GM19324 (cell line): ENCODE results near the gene ABCC6.
"Not testable (repeated sequence)": the region's sequence is repeated elsewhere in the genome, so short reads cannot be mapped to it uniquely, and the experiment has no call there.

Experiments used
- ATAC-seq: cut with Tn5 transposase; IDR thresholded peaks from one replicate; pipeline ENCODE4 v1.9.1; 2021; ENCODE audit warnings: mild to moderate bottlenecking, moderate library complexity; ENCODE audit not compliant: unreplicated experiment, low FRiP score

ABCC6 gene

DNA sequence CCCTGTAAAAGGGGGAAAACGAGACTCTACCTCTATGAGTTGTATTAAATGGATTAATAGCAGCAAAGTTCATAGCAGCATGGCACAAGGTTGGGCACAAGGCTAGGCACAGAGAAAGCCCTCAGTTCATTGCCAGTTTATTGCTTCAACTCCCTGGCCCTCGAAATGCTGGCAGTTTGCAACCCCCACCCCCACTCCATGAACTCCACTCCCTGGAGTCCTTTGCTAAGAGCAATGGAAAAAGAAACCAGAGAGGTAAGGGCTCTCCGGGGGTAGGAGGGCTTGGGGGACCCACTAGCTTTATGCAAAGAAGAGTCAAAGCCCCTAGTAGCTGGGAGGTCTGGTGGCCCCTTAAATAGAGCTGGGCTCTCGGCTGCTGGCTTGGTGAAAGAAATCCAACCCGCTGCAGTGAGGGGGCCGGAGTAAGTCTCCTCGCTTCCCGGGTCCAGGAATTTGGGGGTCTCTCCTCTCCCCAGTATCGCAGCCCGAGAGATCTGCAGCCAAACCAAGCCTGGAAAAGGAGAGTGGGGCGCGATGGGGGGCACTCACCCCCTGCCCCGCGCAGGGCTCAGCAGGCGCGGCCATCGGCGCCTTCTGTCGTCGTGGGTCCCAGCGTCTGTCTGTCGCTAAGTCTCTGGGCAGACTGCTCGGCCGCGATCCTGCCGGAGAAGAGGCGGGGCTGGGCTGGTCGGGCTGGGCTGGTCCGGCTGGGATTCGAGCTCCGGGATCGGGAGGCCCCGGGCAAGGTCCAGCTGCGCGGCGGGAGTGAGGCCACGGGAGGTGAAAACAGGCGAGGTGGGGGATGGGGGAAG lies at the start of gene ABCC6:
Gene ABCC6, minus strand, starts transcription at position 645 of the 812 bp plus-strand sequence. Its CDS starts 60 bp downstream, at position 585.
- ATAC-seq = not testable (repeated sequence)

DNA sequence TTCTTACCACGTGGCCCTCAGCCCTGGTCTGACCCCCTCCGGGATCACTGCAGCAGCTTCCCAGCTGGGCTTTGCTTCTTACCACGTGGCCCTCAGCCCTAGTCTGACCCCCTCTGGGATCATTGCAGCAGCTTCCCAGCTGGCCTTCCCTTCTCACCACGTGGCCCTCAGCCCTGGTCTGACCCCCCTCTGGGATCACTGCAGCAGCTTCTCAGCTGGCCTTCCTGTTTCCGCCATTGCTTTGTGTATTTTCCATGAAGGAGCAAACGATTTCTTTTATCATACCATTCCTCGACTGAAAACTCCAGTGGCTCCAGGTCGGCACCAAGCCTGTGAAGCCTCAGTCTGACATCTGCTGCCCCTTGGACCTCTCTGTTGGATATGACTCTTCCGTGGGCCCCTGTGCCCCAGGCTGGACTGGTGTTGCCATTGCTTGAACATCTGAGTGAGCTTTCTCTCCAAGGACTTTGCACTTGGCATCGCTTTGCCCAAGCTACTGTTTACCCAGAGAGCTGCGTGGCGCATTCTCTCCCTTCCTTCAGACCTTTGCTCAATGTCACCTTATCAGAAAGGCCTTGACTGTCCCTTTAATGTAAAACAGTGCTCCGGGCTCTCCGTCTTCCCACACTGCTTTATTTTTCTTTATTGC lies 49.4 kb upstream of the ABCC6 start:
- ATAC-seq = not testable (repeated sequence)

DNA sequence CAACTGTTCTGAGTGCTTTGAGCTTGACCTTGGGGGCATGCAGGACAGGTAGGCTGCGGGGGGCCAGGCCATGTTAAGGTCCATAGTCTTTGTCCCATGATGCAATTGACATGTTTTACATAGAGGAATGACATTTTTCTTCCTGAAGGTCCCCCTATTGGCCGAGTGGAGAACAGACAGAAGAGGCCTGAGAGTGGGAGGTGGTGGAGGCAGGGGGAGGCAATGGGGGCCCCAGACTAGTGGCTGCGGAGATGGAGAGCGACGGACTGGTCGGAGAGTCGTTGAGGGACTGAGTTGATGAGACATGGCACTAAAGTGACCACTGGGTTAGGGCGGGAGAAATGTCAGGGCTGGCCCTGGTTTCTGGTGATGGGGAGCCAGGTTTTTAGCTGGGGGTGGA lies 48.4 kb upstream of the ABCC6 start:
- ATAC-seq = not testable (repeated sequence)

DNA sequence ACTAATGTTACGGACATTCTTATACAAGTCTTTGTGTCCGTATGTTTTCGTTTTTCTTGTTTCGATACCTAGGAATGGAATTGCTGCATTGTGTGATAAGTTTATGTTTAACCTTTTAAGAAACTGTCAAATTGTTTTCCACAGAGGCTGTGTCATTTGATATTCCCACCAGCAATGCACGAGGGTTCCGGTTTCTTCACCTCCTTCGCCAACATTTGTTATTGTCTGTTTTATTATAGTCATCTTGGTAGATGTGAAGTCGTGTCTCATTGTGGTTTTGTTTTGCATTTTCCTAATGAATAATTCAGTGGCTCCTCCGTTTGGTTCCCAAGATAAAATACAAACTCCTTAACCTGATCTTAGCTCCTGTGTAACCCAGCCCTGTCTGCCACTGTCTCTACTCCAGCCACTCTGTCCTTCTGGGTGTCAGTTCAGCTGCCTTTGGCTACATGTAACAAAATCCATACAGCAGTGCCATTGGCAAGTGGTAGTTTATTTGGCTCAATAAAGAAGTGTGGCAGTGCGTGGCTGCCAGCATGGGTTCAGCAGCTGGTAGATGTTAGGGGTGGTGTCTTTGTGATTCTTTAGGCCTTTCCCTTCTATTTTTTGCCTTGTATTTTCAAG lies 45.0 kb upstream of the ABCC6 start:
- not testable (repeated sequence) for ATAC-seq

DNA sequence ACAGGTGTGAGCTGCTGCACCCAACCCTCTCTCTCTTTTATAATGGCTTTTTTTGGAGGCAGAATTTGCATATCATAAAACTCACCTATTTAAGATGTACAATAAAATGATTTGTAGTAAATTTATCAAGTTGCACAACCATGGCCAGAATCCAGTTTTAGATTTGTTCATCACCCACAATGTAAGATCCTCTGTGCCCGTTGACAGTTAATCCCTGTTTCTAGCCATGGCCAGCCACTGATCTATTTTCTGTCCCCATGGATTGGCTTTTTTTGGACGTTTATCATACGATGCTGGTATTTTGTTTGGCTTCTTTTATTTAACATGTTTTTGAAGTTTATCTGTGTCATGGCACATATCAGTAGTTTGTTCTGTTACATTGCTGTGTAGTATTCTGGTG lies 44.4 kb upstream of the ABCC6 start:
- not testable (repeated sequence) for ATAC-seq

DNA sequence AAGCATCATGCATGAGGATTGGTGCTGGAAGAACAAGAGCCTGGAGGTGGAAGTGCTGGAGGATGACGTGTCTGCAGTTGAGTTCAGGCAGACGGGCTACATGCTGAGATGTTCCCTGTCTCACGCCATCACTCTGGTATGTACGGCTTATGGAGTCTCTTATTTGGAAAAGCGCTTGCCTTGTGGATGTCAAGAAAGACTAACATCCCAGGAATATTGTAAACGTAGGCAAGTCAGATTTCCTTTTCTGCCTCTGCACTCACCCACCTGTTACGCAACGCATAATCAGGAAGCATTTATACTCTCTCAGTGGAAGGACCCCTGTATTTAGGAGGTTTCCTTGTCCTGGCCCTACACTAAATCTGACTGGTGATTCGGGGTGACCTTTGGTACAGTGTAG lies 41.8 kb upstream of the ABCC6 start:
- not testable (repeated sequence) for ATAC-seq

DNA sequence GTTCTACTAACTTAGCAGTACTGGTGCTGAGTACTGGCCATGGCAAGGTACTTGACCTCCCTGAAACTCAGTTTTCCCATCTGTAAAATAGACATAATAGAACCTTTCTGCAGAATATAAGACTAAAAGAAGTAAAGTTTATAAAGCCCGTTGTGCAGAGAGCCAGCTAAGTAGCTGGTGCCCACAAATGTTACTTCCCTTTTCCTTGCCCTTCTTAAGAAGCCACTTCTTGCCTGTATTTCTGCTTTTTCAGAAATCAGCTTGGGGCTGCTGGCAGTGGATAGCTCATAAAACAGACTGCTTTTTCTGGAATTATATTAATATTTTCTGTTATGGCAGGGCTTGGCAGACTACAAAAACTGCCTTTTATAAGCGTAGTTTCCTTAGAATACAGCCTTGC lies 40.7 kb upstream of the ABCC6 start:
- ATAC-seq = not testable (repeated sequence)

DNA sequence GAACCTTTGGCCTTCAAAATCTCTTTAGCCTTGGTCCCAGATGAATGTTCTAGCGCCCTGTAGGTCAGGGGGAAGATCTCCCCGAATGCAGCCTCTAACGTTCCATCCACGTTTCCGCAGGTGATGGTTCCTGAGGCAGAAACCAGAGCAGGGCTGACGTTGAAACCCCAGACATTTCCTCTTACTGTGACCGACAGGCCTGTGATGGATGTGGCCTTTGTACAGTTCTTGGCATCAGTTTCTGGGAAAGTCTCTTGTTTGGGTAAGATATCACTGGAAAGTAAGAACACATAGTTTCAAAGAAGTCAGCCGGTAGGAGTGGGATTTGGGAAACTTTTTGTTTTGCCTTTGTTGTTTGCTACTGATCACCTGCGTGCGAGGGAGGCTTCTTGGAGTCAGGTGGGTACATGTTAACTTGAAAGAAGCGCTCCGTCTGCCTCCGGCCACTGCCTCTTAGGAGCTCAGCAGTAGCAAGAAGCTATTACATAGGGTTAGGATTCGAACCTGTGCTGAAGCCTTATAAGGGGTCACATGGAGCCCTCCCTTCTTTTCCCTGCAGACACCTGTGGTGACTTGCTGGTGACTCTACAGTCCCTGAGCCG lies 39.8 kb upstream of the ABCC6 start:
- ATAC-seq = not testable (repeated sequence)

DNA sequence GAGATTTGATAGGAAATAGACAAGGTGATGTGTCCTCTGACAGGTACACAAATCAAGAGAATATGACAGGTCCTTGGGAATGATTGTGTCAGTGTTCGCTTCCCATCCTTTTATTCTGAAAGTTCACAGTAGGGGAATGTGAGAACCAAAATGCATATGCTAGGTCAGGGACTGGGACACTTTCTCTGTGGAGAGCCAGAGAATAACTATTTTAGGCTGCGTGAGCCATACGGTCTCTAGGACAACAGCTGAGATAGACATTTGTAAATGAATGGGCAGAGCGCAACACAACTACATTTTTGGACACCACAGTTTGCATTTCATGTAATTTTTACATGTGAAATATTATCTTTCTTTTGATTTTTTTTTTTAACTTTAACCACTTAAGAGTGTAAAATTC lies 36.7 kb upstream of the ABCC6 start:
- not testable (repeated sequence) for ATAC-seq

DNA sequence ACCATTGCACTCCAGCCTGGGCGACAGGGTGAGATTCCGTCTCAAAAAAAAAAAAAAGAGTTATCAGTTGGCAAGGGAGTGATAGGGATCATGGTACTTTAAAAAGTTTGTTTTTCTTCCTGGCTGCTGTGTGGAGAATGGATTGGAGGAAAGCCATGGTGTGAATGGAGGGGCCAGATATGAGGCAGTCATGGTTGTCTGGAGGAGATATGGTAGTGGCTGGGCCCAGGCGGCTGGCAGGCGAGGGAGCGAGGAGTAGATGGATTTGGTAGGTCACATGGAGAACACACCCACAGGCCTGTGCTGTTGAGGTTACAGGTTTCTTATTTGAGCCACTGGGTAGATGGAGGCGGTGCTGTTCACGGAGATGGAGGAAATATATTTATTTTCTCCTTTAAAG lies 35.5 kb upstream of the ABCC6 start:
- not testable (repeated sequence) for ATAC-seq

DNA sequence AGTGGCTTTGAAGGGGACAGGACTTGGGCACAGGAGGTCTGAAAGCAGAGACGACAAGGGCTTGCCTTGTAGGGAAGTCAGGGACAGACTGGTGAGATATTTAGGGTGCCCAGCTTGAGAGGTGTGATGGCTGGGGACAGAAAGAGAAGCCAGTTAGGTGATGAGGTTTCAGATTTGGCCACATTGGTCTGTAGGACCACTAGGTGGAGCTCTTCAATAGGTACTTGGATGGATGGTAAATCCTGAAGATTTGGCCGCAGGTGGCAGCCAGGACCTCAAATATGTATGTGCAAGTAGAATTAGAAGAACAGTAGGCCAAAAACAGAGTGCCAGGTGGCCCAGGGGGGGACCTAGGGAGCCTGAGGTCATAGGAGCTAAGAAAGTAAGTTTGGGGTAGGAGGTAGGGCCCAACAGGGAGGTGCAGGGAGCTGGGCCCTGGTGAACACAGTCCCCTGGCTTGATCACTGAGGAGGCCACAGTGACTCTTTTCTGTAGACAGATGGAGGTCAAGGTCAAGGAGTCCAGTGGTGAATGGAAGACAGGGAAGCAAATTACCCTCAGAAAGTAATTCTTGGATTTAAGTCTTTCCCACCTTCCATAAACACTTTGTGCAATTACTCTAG lies 34.1 kb upstream of the ABCC6 start:
- not testable (repeated sequence) for ATAC-seq

DNA sequence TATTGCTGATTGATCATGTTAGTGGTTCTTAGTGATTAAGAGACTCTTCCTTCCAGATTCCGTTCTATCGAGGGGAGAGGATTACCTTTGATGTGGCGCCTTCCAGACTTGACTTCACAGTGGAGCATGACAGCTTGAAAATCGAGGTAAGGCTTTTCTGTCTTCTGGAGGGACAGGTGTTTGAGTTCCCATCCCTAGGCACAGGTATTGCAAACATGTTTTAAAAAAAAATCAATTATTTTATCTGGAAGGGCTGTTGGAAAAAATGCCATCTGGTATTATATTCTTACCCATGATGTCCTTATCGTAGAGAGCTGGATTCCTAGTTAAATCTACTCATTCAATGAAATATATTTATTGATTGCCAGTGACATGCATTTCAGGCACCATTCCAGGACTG lies 29.1 kb upstream of the ABCC6 start:
- not testable (repeated sequence) for ATAC-seq

DNA sequence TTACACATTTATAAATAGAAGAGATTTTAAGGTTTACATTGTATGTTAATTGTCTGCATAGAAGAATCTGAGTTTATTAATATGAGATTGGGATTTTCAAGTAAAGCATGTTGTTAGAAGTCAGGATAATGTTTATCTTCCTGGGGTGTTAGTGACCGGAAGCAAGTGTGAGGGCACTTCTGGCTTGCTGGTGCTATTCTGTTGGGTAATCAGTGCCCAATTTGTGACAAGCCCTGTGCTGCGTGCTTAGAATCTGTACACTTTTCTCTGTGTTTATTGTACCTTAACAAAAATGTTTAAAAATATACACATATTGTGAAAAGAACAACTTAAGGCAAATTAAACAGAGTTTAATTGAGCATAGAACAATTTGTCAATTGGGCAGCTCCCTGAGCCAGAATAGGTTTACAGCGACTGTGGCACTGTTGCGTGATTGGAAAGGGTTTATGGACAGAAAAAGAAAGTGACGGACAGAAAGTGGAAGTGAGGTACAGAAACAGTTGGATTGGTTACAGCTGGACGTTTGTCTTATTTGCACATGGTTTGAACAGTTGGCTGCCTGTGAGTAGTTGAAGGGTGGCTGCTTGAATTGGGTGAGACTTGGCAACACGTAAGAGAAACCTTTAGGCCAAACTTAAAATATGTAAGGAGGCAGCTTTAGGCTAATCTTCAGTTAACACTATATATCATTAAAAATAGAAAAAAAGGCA lies 26.5 kb upstream of the ABCC6 start:
- not testable (repeated sequence) for ATAC-seq

DNA sequence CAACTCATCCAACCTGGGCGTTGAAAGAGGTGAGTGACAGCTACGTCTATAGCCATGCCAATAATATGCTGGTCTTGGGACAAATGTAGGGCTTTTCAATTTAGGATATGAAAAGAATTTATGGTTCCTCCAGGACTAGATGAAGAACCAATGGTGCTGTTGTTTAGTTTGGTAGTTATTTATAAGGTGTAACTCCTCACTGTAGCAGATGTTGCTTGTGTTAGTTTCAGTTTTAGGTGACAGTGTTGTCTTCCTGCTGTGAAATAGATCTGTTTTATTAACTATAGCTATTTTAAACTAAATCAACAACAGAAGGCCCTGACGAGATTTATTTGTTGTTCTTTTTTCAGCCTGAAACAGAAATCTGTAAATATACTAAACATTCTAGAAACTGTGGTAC lies 24.1 kb upstream of the ABCC6 start:
- not testable (repeated sequence) for ATAC-seq

DNA sequence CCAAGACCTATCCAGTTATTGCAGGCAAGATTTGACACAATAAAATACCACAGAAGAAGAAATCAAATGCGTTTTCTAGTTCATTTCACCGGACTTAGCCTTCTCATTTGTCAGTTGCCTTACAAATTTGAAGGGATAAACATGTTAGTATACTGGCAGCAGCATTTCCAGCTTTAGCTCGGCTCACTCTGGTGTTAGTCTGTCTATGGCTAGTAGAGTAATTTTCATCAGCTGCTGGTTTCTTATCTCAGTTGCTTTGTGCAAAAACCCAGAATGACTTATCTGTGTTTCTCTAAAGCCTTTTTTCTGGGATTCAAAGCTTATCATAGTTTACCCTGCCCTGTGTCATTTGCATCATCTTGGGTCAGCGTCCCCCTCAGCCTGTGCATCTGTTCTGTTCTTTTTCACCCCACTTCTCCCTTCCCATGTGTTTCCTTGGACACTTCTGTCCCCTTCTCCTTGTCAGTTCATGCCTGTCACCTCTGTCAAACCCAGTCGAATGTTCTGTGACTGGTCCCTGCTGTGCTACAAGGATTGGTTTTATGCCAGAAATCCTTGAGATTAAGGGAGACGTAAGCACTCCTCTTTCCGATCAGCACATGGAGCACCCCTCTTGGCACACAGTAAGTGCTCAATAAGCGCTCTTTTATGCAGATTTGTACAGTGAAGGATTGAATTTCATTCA lies 23.4 kb upstream of the ABCC6 start:
- ATAC-seq = not testable (repeated sequence)

DNA sequence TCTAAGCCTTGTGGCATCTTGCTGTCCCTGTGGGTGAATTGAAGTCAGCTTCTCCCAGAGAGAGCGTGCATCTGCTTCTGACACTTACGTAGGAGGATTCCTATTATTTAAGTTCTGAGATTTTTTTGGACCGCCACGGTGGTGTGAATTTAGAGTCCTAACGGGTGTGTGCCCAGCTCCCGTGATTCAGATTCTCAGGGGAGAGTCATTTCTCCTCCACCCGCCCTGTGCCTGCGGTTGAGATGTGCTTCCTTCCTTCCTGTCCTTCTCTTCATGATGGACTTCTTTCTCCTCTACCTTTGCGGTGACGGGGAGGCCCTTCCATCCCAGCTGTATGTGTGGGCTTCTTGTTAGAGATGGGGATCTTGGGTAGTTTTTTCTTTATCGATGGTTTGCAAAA lies 20.6 kb upstream of the ABCC6 start:
- not testable (repeated sequence) for ATAC-seq

DNA sequence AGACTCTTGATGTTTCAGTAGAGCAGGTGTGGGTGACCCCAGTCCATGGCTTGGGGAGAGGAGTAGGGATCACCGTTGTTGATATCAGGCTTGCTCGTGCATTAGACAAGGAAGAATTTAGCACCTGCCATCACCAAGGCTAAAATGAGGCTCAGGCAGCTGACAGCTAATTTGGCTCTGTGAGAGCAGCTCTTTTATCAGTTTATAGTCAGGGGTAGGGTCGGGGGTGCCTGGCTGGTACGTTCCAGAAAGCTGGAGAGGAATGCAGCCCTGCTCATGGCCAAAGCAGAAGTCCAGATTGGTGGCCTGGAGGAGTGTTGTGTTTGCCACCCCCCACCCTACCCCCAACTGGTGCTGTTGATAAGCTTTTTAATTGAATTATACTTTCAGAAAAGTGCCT lies 17.4 kb upstream of the ABCC6 start:
- ATAC-seq = not testable (repeated sequence)

DNA sequence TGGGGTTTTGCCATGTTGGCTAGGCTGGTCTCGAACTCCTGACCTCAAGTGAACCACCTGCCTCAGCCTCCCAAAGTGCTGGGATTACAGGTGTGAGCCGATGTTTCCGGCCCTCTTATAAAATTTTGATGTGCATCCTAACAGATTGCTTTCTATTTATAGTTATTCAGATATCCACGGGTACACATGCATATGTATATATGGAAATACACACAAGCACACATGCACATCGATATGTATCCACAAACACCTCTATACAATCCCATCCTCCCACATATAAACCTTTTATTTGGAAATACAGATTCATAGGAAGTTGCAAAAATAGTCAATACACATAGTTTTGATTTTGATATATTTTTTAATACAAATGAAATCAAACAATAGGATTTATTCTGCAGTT lies 14.4 kb upstream of the ABCC6 start:
- not testable (repeated sequence) for ATAC-seq

DNA sequence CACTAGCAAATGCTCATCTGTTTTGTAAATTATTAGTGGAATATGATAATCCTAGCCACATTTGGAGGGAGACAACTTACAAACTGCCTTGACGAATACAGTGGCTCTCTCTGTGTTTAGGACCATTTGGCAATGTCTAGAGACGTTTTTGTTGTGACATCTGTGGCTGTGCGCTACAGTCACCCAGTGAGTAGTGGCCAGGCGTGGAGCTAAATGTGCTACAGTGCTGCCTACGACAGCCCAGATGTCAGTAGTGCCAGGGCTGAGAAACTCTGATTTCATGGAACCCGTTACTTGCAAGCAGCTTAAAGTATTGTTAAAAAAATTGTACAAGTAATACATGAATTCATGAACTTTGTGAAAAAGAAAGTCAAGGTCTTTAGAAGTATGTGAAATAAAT lies 13.8 kb upstream of the ABCC6 start:
- not testable (repeated sequence) for ATAC-seq
